Tibial artery (tissue), 4 donors: ENCODE results near the gene ATP6V0D1.
"Not testable (repeated sequence)": the region's sequence is repeated elsewhere in the genome, so short reads cannot be mapped to it uniquely, and the experiment has no call there.

Experiments
- DNase-seq, 2 donors: peaks; one replicate each; pipeline ENCODE4 v3.0.0-alpha.2; 2019
- H3K27ac ChIP-seq, 2 donors: fragments of 200-600 bp; sonication (generic) in 1 of 2; 1 replicate in 1 of 2; 2 replicates in 1 of 2; pipeline ENCODE4 v1.5.1; 2018 to 2019; ENCODE audit warnings: mild to moderate bottlenecking in 1 of 2
- H3K27me3 ChIP-seq, 2 donors: fragments of 200-600 bp; sonication (generic) in 1 of 2; one replicate each; pipeline versions ENCODE4 v1.5.1 to v1.6.0; 2016 to 2019
- H3K36me3 ChIP-seq, 3 donors: fragments of 200-600 bp; sonication (generic) in 2 of 3; one replicate each; pipeline ENCODE4 v1.5.1; 2016 to 2019; ENCODE audit warnings: mild to moderate bottlenecking in 2 of 3
- H3K4me1 ChIP-seq, 4 donors: fragments of 200-600 bp; sonication (generic) in 2 of 4; 1 replicate in 3 of 4; 2 replicates in 1 of 4; pipeline ENCODE4 v1.5.1; 2016 to 2019
- H3K4me3 ChIP-seq, 2 donors: fragments of 200-600 bp; sonication (generic) in 1 of 2; 1 replicate in 1 of 2; 2 replicates in 1 of 2; pipeline ENCODE4 v1.5.1; 2018 to 2019; ENCODE audit warnings: mild to moderate bottlenecking in 2 of 2
- H3K9me3 ChIP-seq, 3 donors: fragments of 200-600 bp; sonication (generic) in 1 of 3; one replicate each; pipeline ENCODE4 v1.5.1; 2016 to 2019
- CTCF ChIP-seq, 2 experiments: fragments of 200-600 bp in 1 of 2; fragments of 450-650 bp in 1 of 2; IDR thresholded peaks; one replicate each; pipeline ENCODE4 v1.5.1; 2017 to 2019; ENCODE audit warnings: antibody characterized with exemption in 2 of 2, mild to moderate bottlenecking in 1 of 2, moderate library complexity in 1 of 2
- intact Hi-C: fragments of 100-400 bp; cut with DNase I; formaldehyde crosslinking; loops from one replicate; pipeline ENCODE4 v1.15.0; 2023; ENCODE audit warnings: low total_unique reads

The ATP6V0D1 gene

GRCh38 chr16:67489401-67490083, 8.6 kb upstream of the ATP6V0D1 start:
- no peaks in the 10 kb centered on the region for H3K4me1 ChIP-seq
- H3K9me3 ChIP-seq, result no peaks in the 10 kb centered on the region
- H3K36me3 ChIP-seq, result peaks cover 0 to 10% (median 0%) of the 10 kb centered on the region in 3 donors
- no peak overlapping the region for H3K27ac ChIP-seq
- no peak for TF ChIP-seq CTCF (IDR thresholded peaks at IDR 0.05)
- intact Hi-C loops, result no loop called here
- H3K4me3 ChIP-seq, result no peak overlapping the region
- no peaks in the 10 kb centered on the region for H3K27me3 ChIP-seq
- DNase-seq, result no peak

- H3K27ac ChIP-seq, DNase-seq, H3K9me3 ChIP-seq, H3K27me3 ChIP-seq, H3K4me3 ChIP-seq, H3K4me1 ChIP-seq, intact Hi-C loops: not testable (repeated sequence)
- peaks cover 0 to 10% (median 0%) of the 10 kb centered on the region in 3 donors for H3K36me3 ChIP-seq
Measured at GRCh38 chr16:67487561-67487960, 6.6 kb upstream of the ATP6V0D1 start.

GRCh38 chr16:67486805-67487204, 5.8 kb upstream of the ATP6V0D1 start:
- TF ChIP-seq CTCF (IDR thresholded peaks at IDR 0.05), result no peak
- no peak overlapping the region for H3K27ac ChIP-seq
- DNase-seq, result no peak

GRCh38 chr16:67483731-67484525, 3.0 kb upstream of the ATP6V0D1 start:
- Histone ChIP-seq H3K4me1 (peaks cover 0 to 35% (median 29%) of the 10 kb centered on the region in 4 donors), H3K4me3 (no peak overlapping the region), H3K27me3 (no peaks in the 10 kb centered on the region), H3K27ac (no peak overlapping the region), H3K36me3 (peaks cover 0 to 10% (median 0%) of the 10 kb centered on the region in 3 donors), H3K9me3 (no peaks in the 10 kb centered on the region)
- TF ChIP-seq CTCF (IDR thresholded peaks at IDR 0.05), result no peak
- no peak for DNase-seq
- intact Hi-C loops, result no loop called here

More at GRCh38 chr16:67486805-67487204, 5.8 kb upstream of the ATP6V0D1 start:
- peaks cover 0 to 10% (median 0%) of the 10 kb centered on the region in 3 donors for H3K36me3 ChIP-seq
- no peak overlapping the region for H3K4me3 ChIP-seq
- peaks cover 0 to 14% (median 12%) of the 10 kb centered on the region in 4 donors for H3K4me1 ChIP-seq
- H3K27me3 ChIP-seq, result no peaks in the 10 kb centered on the region
- intact Hi-C loops, result no loop called here
- no peaks in the 10 kb centered on the region for H3K9me3 ChIP-seq

GRCh38 chr16:67483150-67483549, 2.2 kb upstream of the ATP6V0D1 start, which contains the start of gene AGRP:
Gene AGRP (minus strand): TSS chr16:67483547. CDS start chr16:67483398, 149 bp downstream.
- intact Hi-C loops, result no loop called here
- Histone ChIP-seq H3K27me3 (no peaks in the 10 kb centered on the region), H3K27ac (peak within 1 kb of the TSS in 1 of 2 donors; percentile 87), H3K4me3 (no peak within 1 kb of the TSS), H3K4me1 (peaks cover 0 to 39% (median 33%) of the 10 kb centered on the region in 4 donors), H3K9me3 (no peaks in the 10 kb centered on the region), H3K36me3 (peaks cover 0 to 10% (median 0%) of the 10 kb centered on the region in 3 donors)
- no peak for DNase-seq
- no peak for TF ChIP-seq CTCF (IDR thresholded peaks at IDR 0.05)
